Aorta (tissue), 5 donors: ENCODE data around the gene HOXC4. TPM values are rescaled to one million over a fixed set of nuclear protein-coding genes. Genes with fewer than 3 reads are reported as not detected.
"Not testable (repeated sequence)": the region's sequence is repeated elsewhere in the genome, so short reads cannot be mapped to it uniquely, and the experiment has no call there.

Experiments used
- ATAC-seq: fragments of 200-7000 bp; cut with Tn5 transposase; one replicate; pipeline ENCODE4 v1.9.1; 2022; ENCODE audit warnings: moderate library complexity; ENCODE audit not compliant: low FRiP score
- DNase-seq, 2 donors: peaks; one replicate each; pipeline ENCODE4 v3.0.0-alpha.2; 2020
- H3K27ac ChIP-seq, 2 donors: one replicate each; pipeline ENCODE4 v1.5.1; 2013; ENCODE audit warnings: low read length in 2 of 2, mild to moderate bottlenecking in 2 of 2, moderate library complexity in 2 of 2, control low read depth in 1 of 2, inconsistent platforms in 1 of 2, low read depth in 1 of 2
- H3K27me3 ChIP-seq, 2 donors: one replicate each; pipeline ENCODE4 v1.6.1; 2013; ENCODE audit warnings: control low read depth in 1 of 2, low read length in 1 of 2, mild to moderate bottlenecking in 1 of 2, moderate library complexity in 1 of 2; ENCODE audit not compliant: insufficient read depth in 2 of 2, control insufficient read depth in 1 of 2
- H3K36me3 ChIP-seq, 2 donors: one replicate each; pipeline ENCODE4 v1.6.1; 2013; ENCODE audit warnings: control low read depth in 1 of 2, low read length in 1 of 2, mild to moderate bottlenecking in 1 of 2; ENCODE audit not compliant: insufficient read depth in 2 of 2, control insufficient read depth in 1 of 2
- H3K4me1 ChIP-seq, 2 donors: one replicate each; pipeline ENCODE4 v1.6.1; 2013; ENCODE audit warnings: low read length in 2 of 2, control low read depth in 1 of 2, mild to moderate bottlenecking in 1 of 2, moderate library complexity in 1 of 2; ENCODE audit not compliant: insufficient read depth in 2 of 2, control insufficient read depth in 1 of 2
- H3K4me3 ChIP-seq, 2 donors: one replicate each; pipeline ENCODE4 v1.5.1; 2013; ENCODE audit warnings: low read length in 2 of 2, control low read depth in 1 of 2, mild to moderate bottlenecking in 1 of 2
- H3K9me3 ChIP-seq: one replicate; pipeline ENCODE4 v1.6.1; 2013; ENCODE audit warnings: mild to moderate bottlenecking, low read length; ENCODE audit not compliant: control insufficient read depth
- WGBS, 2 donors: extraction: QIAGEN DNeasy Blood & Tissue Kit; methylation state at CpG; one replicate each; pipeline ENCODE4 v1.1.7; 2013; 5-methylcytosine and 5-hydroxymethylcytosine counted together
- intact Hi-C, 2 donors: fragments of 100-400 bp; cut with DNase I; formaldehyde crosslinking; loops; one replicate each; pipeline versions ENCODE4 v1.14.2 to v1.15.0; 2022
- microRNA-seq, 2 donors: library from miRNA; unstranded; fragments of <30 nt; microRNA quantifications; one replicate each; pipeline ENCODE4 v1.2.0, GENCODE V29; 2020
- polyA plus RNA-seq, 2 donors: library from polyadenylated mRNA; stranded (reverse); fragments of 200-250 nt; gene quantifications; one replicate each; pipeline ENCODE4 v1.2.3, GENCODE V29; 2013
- total RNA-seq, 2 donors: library from RNA; stranded (reverse); fragmentation: NEBNext Ultra II Directional; extraction: Animal tissue kit (Norgen Biotek cat#: 25700); gene quantifications; one replicate each; pipeline ENCODE4 v1.2.1, GENCODE V29; 2021
- donor health status: healthy with polysubstance abuse.
- donor health status: Bipolar disorder and iron deficiency.
- donor health status: DM: no; HTN: no; CAD: no.
- donor health status: DM: no; HTN: no; CAD: no.
- donor health status: DM: yes; HTN: yes; CAD: no.

Gene HOXC4
- total and polyA plus RNA-seq, 4 donors, result 1.4 to 18.4 (median 5.9) TPM

GRCh38 chr12:54102223-54102622 lies 48.6 kb downstream of the HOXC4 start:
- H3K27me3 ChIP-seq, H3K36me3 ChIP-seq, H3K27ac ChIP-seq, ATAC-seq, H3K9me3 ChIP-seq, DNase-seq, H3K4me1 ChIP-seq, H3K4me3 ChIP-seq, intact Hi-C loops: not testable (repeated sequence)
- 78 to 85% methylated on average over 6 of the region's 6 CpGs for WGBS, 2 donors

DNA sequence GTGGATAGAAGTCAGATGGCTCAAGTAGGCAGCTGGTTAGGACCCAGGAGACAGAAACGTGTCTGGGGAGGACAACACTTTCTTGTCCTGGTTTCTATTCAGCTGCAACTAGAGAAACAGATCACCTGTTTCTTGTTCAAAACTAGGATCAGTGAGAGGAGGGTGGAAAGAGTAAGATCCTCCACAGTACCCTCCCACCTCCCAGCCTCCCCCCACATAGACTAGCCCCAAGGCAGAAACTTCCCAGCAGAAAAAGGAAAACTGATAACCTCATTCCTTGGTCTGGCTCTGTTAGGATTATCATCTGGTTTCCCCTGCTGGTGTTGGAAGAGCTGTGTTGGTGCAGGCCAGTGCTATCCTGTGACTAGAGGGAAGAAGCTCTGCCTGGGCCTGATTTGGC lies 50.2 kb downstream of the HOXC4 start:
- intact Hi-C loops, H3K27me3 ChIP-seq, H3K4me1 ChIP-seq, H3K27ac ChIP-seq, H3K4me3 ChIP-seq, H3K9me3 ChIP-seq, H3K36me3 ChIP-seq, DNase-seq, ATAC-seq: not testable (repeated sequence)
- WGBS, 2 donors, result 78 to 80% methylated on average over 1 of the region's 1 CpG

Small RNA genes within 50 kb of the gene (microRNA-seq; reads per million reads assigned to microRNA genes)
- gene MIR615, result 38.8 to 403 reads per million in 2 donors

Other genes with a start within 250 kb of the HOXC4 start
- under 1 TPM in 1 of 2 donors, not detected in 1; 0.32 TPM for gene HOXC13, start 115.0 kb upstream of the HOXC4 start, total RNA-seq
- gene HOXC13, start 115.0 kb upstream of the HOXC4 start, polyA plus RNA-seq, result not detected
- gene HOXC12, start 98.9 kb upstream of the HOXC4 start, total RNA-seq, result under 1 TPM in 1 of 2 donors, not detected in 1; 0.45 TPM
- gene HOXC12, start 98.9 kb upstream of the HOXC4 start, polyA plus RNA-seq, result not detected
- 1 to 10 TPM in 1 of 2 donors, not detected in 1; 4.1 TPM for gene HOXC11, start 80.7 kb upstream of the HOXC4 start, total RNA-seq
- gene HOXC11, start 80.7 kb upstream of the HOXC4 start, polyA plus RNA-seq, result under 1 TPM in 1 of 2 donors, not detected in 1; 0.38 TPM
- gene HOTAIR, start 78.9 kb upstream of the HOXC4 start, total RNA-seq, result 1 to 10 TPM in 1 of 2 donors, not detected in 1; 9.7 TPM
- gene HOTAIR, start 78.9 kb upstream of the HOXC4 start, polyA plus RNA-seq, result not detected
- gene HOXC10, start 68.7 kb upstream of the HOXC4 start, total RNA-seq, result 10 to 100 TPM in 1 of 2 donors, 1 to 10 TPM in 1; 1.6 to 32.0 TPM
- 1 to 10 TPM in 1 of 2 donors, not detected in 1; 3.6 TPM for gene HOXC10, start 68.7 kb upstream of the HOXC4 start, polyA plus RNA-seq
- 1 to 10 TPM; 2.6 to 9.0 TPM for gene HOXC9, start 53.7 kb upstream of the HOXC4 start, total RNA-seq
- under 1 TPM in 1 of 2 donors, not detected in 1; 0.38 TPM for gene HOXC9, start 53.7 kb upstream of the HOXC4 start, polyA plus RNA-seq
- gene HOXC8, start 44.9 kb upstream of the HOXC4 start, total RNA-seq, result 1 to 10 TPM; 4.2 to 6.4 TPM
- gene HOXC8, start 44.9 kb upstream of the HOXC4 start, polyA plus RNA-seq, result under 1 TPM in 1 of 2 donors, not detected in 1; 0.75 TPM
- 10 to 100 TPM; 14.7 to 17.1 TPM for gene HOXC6, start 25.4 kb upstream of the HOXC4 start, total RNA-seq
- 1 to 10 TPM; 1.5 to 3.3 TPM for gene HOXC6, start 25.4 kb upstream of the HOXC4 start, polyA plus RNA-seq
- gene HOXC5, start 20.8 kb upstream of the HOXC4 start, total RNA-seq, result 1 to 10 TPM; 3.8 to 3.9 TPM
- gene HOXC5, start 20.8 kb upstream of the HOXC4 start, polyA plus RNA-seq, result not detected
- 10 to 100 TPM; 21.8 to 27.6 TPM for gene SMUG1, start 135.2 kb downstream of the HOXC4 start, total RNA-seq
- gene SMUG1, start 135.2 kb downstream of the HOXC4 start, polyA plus RNA-seq, result 10 to 100 TPM; 22.3 to 32.3 TPM
- gene CBX5, start 226.3 kb downstream of the HOXC4 start, total RNA-seq, result 10 to 100 TPM; 66.8 to 67.8 TPM
- gene CBX5, start 226.3 kb downstream of the HOXC4 start, polyA plus RNA-seq, result 10 to 100 TPM in 1 of 2 donors, 1 to 10 TPM in 1; 9.4 to 11.3 TPM
- 100 to 1,000 TPM; 645 to 782 TPM for gene HNRNPA1, start 226.9 kb downstream of the HOXC4 start, total RNA-seq
- 1,000 to 10,000 TPM in 1 of 2 donors, 100 to 1,000 TPM in 1; 846 to 1,277 TPM for gene HNRNPA1, start 226.9 kb downstream of the HOXC4 start, polyA plus RNA-seq
- 1 to 10 TPM; 3.2 to 3.3 TPM for gene NFE2, start 247.2 kb downstream of the HOXC4 start, total RNA-seq
- under 1 TPM in 1 of 2 donors, not detected in 1; 0.28 TPM for gene NFE2, start 247.2 kb downstream of the HOXC4 start, polyA plus RNA-seq